Esophagus muscularis mucosa (tissue), 4 donors: Measurements from ENCODE around the gene ALS2.

Source experiments
- EP300 ChIP-seq: sonication (generic); formaldehyde crosslinking; IDR thresholded peaks from one replicate; pipeline ENCODE4 v1.6.1; 2017; ENCODE audit warnings: antibody characterized with exemption
- POLR2A ChIP-seq: fragments of 450-650 bp; IDR thresholded peaks from one replicate; pipeline ENCODE4 v1.6.1; 2017; ENCODE audit warnings: antibody characterized with exemption, moderate library complexity, mild to moderate bottlenecking, low read depth
- TF ChIP-seq, protein P1 (sequence below), 3 experiments: fragments of 200-600 bp in 2 of 3; fragments of 450-650 bp in 1 of 3; sonication (generic) in 2 of 3; IDR thresholded peaks; one replicate each; pipeline ENCODE4 v1.5.1; 2017 to 2019; ENCODE audit warnings: antibody characterized with exemption in 3 of 3, mild to moderate bottlenecking in 2 of 3, moderate library complexity in 1 of 3

DNA sequence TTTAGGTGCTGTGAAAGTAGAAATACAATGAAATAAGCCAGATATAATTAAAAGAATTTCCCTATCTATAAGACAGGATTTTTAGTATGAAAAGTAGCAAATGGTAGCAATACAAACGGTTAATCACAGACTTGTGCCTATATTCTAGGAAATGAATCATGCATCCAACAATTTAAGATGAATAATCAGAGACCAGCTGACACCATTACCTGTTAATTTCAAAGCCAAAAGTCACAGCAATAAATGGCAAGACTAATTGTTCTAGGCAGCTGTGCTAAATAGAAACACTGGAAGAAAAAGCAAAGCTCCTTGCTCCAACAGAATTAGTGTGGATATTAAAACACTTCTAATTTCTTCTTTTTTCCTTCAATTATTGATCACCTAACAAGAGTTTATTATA is 47.2 kb downstream of the ALS2 start:
- no peak for TF ChIP-seq POLR2A
- no peak for TF ChIP-seq EP300
- TF ChIP-seq, protein P1, sequence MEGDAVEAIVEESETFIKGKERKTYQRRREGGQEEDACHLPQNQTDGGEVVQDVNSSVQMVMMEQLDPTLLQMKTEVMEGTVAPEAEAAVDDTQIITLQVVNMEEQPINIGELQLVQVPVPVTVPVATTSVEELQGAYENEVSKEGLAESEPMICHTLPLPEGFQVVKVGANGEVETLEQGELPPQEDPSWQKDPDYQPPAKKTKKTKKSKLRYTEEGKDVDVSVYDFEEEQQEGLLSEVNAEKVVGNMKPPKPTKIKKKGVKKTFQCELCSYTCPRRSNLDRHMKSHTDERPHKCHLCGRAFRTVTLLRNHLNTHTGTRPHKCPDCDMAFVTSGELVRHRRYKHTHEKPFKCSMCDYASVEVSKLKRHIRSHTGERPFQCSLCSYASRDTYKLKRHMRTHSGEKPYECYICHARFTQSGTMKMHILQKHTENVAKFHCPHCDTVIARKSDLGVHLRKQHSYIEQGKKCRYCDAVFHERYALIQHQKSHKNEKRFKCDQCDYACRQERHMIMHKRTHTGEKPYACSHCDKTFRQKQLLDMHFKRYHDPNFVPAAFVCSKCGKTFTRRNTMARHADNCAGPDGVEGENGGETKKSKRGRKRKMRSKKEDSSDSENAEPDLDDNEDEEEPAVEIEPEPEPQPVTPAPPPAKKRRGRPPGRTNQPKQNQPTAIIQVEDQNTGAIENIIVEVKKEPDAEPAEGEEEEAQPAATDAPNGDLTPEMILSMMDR (IDR thresholded peaks at IDR 0.05), result no peak
